GM21619 (cell line): ENCODE data around the gene NOL6.

Experiments used
- ATAC-seq: cut with Tn5 transposase; IDR thresholded peaks from one replicate; pipeline ENCODE4 v1.9.1; 2021; ENCODE audit not compliant: unreplicated experiment

NOL6 gene

DNA sequence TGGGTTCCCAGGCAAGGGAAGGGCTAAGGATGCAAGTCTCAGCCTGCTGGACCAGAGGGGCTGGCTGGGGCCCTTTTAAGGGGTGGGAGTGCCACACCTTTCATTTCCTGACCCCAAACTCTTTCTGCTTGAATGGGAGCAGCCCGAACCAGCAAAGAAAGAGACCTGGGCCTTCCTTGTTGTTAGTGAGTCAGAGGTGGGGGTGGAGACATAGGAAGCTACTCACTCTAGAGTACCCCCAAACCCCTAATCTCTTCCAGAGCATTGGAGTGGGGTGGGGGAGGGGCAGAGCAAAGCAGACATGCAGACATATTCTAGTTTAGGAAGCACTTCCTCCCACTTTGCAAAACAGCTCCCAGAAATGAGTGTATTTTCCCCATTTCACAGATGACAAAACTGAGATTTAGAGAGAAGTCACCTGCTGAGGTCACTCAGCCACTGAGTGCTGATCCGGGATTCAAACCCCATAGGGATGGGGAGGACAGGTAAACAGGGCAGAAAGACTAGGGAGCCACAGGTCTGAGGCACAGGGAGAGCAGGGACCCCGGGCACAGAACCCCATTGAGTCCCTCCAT is 20.4 kb downstream of the NOL6 start:
- no peak for ATAC-seq

DNA sequence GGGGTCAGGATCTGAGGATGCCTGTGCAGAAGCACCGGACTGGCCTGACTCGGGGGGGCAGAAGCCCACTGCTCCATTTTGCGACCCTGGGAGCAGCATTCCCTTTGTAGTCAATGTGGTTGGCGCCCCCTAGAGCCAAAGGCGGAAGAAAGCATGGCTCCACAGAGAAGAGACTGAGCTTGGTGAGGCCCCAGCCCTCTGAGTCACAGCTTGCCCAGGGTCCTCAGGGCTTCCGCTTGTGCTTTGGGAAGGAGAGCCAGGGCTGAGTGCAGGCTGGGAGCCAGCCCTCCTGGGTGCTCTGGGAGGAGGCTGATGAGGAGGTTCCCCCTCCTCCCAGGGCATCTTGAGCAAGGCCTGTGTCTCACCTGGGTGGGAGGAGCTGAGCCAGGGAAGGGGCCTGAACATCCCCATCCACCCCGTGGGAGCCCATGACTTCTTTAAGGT is 20.9 kb downstream of the NOL6 start:
- ATAC-seq: no peak

GRCh38 chr9:33450621-33451146 is 23.0 kb downstream of the NOL6 start:
- no peak for ATAC-seq

GRCh38 chr9:33449715-33450114 is 24.0 kb downstream of the NOL6 start:
- no peak for ATAC-seq

- no peak for ATAC-seq
Measured at GRCh38 chr9:33447799-33448553, 25.7 kb downstream of the NOL6 start.

GRCh38 chr9:33446946-33447798 is 26.6 kb downstream of the NOL6 start, which contains the start of gene AQP3:
Gene AQP3 (minus strand): TSS chr9:33447593. CDS start chr9:33447530, 63 bp downstream.
- ATAC-seq: no peak

DNA sequence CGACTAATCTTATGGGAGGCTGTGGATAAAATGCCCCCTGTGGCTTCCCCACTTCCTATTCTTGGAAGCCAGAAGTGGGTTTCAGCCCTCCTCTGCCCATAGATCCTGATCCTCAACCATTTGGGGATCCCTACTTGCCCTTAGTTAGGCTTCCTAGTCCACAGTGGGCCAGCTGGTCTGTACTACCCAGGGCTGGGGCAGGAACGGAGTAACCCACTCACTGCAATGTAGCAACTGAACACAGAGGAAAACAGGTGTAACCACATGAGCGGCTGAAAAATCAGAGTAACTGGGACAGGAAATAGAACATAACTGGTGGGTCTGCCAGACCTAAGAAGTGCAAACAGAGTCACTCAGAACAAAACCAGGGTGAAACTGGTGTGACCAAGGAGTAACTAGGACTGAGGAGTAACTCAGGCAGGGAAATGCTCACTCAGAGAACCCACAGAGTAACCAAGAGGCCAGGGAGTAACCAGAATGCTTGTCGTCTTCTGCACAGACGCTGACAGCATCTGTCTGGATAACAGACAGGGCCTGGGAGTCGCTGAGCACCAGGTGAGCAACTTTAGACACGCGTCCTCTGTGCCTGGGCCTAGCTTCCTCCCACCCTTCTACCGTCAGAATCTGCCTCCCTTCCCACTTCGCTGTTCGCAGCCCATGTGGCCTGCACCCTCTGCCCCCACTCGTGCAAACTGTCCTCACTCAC is 27.3 kb downstream of the NOL6 start:
- peak; percentile 91 for ATAC-seq

DNA sequence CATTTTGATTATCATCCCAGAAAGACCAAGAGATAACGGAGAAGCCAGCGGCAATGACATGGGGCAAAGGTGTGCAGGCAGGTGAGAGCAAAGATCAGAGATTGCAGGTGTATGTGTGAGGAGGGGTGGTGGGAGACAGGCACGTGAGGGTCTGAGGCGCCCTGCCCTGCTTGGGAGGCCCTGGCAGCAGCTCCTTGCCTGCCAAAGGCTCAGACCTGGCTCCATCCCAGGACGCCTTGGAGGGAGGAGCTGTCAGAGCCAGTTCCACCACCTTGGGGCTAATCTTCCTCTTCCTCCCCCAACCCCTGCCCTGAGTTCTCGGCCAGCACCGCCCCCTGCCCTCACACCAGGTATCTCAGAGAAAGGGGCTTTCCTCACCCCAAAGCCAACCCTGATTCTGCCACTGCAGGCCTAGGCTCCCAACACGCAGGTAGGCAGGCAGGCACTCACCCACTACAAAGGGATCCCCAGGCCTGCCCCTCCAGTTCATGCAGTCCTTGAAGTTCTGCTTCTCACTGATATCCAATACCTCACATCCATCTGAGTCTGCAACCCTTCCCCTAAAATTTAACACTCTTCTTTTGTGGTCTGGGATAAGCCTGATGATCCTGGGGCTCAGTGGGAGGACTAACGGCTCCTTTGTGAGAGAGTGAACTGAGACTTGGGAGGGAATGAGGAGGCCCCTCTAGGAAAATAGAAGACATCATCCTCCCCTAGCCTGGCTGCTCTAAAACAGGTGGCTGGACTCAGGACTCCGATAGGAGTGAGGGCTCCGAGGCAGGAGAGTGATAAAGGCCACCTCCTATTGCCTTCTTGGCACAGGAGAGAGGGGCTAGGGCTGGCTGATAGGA is 28.1 kb downstream of the NOL6 start:
- ATAC-seq: no peak

GRCh38 chr9:33443464-33444154 is 30.1 kb downstream of the NOL6 start:
- ATAC-seq: no peak

DNA sequence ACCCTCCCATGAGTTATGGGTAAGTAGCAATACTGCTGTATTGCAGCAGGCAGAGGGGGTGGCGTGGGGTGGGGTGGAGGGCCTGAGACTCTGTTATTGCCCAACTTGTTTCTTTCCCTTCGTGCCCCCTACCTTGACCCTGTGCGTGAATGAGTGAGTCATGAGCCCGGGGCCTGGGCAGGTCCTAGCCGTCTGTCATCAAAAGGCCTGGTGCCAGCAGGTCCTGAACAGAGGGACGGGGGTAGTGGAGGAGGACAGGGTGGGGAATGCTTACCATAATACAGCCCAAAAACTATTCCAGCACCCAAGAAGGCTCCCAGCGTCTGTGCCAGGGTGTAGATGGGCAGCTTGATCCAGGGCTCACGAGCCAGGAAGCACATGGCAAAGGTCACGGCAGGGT is 30.7 kb downstream of the NOL6 start:
- no peak for ATAC-seq

DNA sequence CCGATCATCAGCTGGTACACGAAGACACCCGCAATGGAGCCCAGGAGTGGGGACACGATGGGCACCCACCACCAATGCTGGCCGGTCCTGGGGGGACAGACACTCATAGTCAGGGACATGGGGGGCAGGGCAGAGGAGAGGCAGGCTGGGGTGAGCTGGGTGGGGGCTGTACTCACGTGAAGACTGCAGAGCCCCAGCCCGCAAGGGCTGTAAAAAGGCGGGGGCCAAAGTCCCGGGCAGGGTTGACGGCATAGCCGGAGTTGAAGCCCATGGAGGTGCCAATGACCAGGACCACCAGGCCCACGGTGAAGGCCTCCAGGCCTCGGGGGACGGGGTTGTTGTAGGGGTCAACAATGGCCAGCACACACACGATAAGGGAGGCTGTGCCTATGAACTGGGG is 31.6 kb downstream of the NOL6 start:
- ATAC-seq: no peak

- ATAC-seq: no peak
Measured at GRCh38 chr9:33440609-33441008, 33.1 kb downstream of the NOL6 start.

DNA sequence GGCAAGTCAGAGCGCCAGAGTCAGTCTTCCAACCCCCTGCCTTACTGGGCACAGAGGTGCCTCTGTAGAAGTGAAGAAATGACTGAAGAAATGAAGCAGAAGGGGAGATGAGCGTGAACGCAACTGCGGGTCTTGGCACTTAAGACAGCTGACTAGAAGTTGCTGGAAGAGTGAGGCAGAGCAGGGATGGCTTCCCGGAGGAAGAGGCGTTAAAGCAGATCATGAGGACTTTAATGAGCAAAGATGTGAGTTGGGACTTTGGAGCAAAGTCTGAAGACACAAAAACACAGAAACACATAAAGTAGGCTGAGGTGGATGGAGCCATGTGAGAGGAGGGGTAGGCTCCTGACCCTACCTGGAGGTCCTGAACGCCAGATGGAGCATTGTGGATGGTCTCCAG is 33.5 kb downstream of the NOL6 start:
- no peak for ATAC-seq

DNA sequence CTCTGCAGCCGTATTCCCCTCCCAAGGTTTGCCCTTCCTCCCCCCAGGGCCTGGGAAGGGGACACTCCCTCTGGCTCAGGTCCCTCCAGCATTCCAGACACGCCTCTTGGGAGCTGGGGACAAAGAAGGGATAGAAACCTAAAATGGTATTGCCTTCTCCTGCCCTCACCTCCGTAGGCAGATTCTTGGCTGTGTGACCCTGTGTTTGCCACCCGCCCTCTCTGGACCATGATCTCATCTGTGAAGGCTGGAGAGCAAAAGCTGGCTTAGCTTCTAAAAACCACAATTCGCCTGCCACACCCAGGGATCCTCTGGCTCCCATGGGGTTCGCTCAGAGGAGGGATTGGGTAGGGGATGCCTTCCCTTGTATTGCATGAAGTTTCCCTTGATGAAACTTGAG is 34.0 kb downstream of the NOL6 start:
- ATAC-seq: no peak

- no peak for ATAC-seq
Measured at GRCh38 chr9:33438926-33439680, 34.6 kb downstream of the NOL6 start.

DNA sequence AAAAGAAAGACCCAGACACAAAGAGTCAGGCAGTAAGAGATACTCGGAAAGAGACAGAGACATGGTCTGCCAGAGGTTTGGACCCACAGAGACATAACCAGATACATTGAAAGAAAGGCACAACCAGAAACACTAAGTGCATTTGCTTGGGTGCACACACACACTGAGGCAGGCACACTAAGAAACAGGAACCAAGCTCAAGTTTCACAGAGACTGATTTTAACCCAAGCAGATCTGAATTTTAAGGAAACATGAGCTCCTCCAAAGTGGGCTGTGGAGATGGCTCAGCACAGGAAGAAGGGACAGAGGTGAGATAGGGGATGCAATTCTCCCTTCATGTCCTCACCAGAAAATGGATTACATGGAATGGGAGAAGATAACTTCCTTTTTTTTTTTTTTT is 35.8 kb downstream of the NOL6 start:
- no peak for ATAC-seq

DNA sequence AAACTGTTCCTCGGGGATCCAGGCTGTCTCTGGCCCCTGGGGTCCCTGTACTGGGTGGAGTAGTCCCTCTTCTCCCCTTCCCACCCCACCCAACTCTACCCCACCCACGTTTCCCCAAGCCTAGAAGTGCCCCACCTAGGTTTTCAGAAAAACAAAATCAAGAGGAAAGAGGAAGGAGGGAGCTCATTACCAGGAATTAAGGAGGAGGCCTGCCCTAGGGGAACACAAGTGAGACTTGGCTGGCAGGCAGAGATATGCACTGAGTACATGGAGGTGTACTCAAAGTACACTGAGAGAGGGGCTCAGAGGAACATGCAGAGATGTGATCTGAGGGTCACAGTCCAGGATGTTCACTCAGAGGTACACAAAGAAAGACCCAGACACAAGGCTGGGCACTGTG is 36.5 kb downstream of the NOL6 start:
- no peak for ATAC-seq

DNA sequence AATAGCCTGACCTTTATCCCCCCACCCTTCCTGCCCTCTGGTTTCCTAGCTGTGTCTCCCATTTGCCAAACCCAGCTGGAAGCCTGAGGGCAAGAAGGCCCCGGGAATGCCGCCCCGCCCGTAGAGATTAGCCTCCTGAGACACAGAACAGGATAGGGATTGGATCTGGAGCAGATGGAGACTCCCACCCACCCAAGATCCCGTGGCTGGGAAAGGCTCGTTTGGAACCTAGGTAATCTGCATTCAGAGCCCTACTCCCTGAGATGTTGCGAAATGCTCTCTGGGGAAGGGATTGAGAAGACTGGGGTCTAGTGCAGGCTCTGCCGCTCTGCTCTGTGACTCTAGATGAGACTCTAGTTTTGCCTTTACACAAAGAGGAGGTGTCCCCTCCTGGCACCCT is 37.3 kb downstream of the NOL6 start:
- no peak for ATAC-seq

GRCh38 chr9:33435821-33436277 is 37.9 kb downstream of the NOL6 start:
- no peak for ATAC-seq
